Measurements from ENCODE around the gene DOCK4. TPM values are rescaled to one million over a fixed set of nuclear protein-coding genes. Genes with fewer than 3 reads are reported as not detected.

DOCK4 gene
- total and polyA plus RNA-seq, 2 of the 8 experiments (the other 6 are each of a cell fraction or from before 2014, with no cell fraction given): 5.1 to 23.6 TPM

DNA sequence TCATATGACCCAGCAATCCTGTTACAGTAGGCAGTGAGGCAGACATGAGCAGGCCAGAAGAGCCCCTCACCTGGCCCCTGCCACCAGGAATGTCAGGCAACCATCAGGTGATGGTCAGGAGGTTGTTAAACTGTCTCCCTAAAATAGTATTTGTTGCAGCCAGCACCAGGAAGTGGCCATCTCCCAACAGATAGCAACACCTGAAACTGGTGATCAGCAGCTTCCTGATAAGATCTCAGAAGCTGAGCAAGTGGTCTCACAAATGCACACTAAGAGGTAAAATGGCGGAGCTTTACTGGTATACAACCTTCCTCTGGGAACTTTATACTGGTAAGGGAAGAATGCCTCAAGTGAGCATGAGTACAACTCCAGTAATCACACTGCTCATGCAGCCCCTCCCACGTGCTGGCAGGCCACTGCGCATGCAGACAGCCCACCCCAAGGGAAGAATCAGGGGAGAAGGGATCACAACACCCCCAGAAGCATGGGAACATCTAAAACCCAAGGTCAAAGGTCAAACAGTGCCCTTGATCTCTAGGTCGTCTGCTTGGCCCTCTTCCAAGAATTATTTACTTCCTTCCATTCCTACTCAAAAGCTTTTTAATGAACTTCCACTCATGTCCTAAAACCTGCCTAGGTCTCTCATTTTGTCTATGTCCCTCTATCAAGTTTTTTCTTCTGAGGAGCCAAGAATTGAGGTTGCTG is 133.5 kb downstream of the DOCK4 start:
- Histone ChIP-seq H4K20me1 (replicated peaks in 1 of 2; ENCODE audit: control insufficient read depth in 1 of 2, insufficient read depth in 2 of 2, low read length in 2 of 2) (no peaks in the 10 kb centered on the region), H2BK20ac (ENCODE audit: low read length) (no peak overlapping the region), H4K91ac (replicated peaks; ENCODE audit: insufficient read length, low read length) (no peak overlapping the region), H2BK5ac (ENCODE audit: low read depth, low read length) (no peak overlapping the region), H3K23ac (ENCODE audit: insufficient read length) (no peak overlapping the region), H3K4me1 (replicated peaks in 1 of 4; ENCODE audit: control insufficient read depth in 3 of 4, insufficient read depth in 4 of 4, low read length in 3 of 4) (peaks cover 0 to 3% (median 0%) of the 10 kb centered on the region in 4 experiments; a peak in 1 of 7 replicates), H3K4me2 (ENCODE audit: insufficient read depth in 1 of 2, low read depth in 2 of 2, low read length in 2 of 2) (no peak overlapping the region), H3K23me2 (ENCODE audit: low read depth, low read length) (no peaks in the 10 kb centered on the region), H3K9ac (replicated peaks in 1 of 4; ENCODE audit: extremely low read depth in 1 of 4, low read depth in 3 of 4, low read length in 3 of 4) (no peak overlapping the region), H3K27me3 (replicated peaks in 1 of 4; ENCODE audit: control insufficient read depth in 3 of 4, extremely low read depth in 1 of 4, insufficient read depth in 3 of 4, low read length in 3 of 4) (no peaks in the 10 kb centered on the region), H4K5ac (ENCODE audit: insufficient read length, low read depth, low read length) (no peak overlapping the region), H3K4ac (replicated peaks; ENCODE audit: insufficient read length, low read depth, low read length) (no peak overlapping the region), H3K27ac (ENCODE audit: low read depth, low read length) (no peak overlapping the region), H2BK12ac (ENCODE audit: low read depth, low read length) (no peak overlapping the region), H3K9me3 (ENCODE audit: insufficient read depth in 2 of 2, low read depth in 1 of 2, low read length in 1 of 2) (no peaks in the 10 kb centered on the region), H3K79me2 (ENCODE audit: control insufficient read depth in 1 of 2, insufficient read depth in 2 of 2, low read length in 2 of 2) (0 out of 4 replicates have a peak, but pooled peaks cover 0 to 3% of the 10 kb centered on the region in 2 experiments), H3K36me3 (ENCODE audit: control insufficient read depth in 2 of 4, insufficient read depth in 4 of 4, low read length in 3 of 4) (no peaks in the 10 kb centered on the region), H2AK5ac (ENCODE audit: low read depth, low read length) (no peak overlapping the region), H4K8ac (ENCODE audit: extremely low read depth, insufficient read depth, low read length) (no peak overlapping the region), H3K79me1 (ENCODE audit: low read depth, low read length) (no peaks in the 10 kb centered on the region; the same call in 1 of the 2 replicates), H2BK120ac (replicated peaks; ENCODE audit: low read depth, low read length) (no peak overlapping the region), H2BK15ac (ENCODE audit: low read length) (no peak overlapping the region), H2AFZ (ENCODE audit: low read length) (no peak overlapping the region), H3K4me3 (ENCODE audit: extremely low read depth in 1 of 4, insufficient read depth in 2 of 4, low read depth in 3 of 4, low read length in 4 of 4) (no peak overlapping the region), H3K18ac (ENCODE audit: extremely low read depth, low read length) (no peak overlapping the region), H3K14ac (ENCODE audit: insufficient read length) (no peak overlapping the region), H3K56ac (replicated peaks; ENCODE audit: insufficient read length, low read depth, low read length) (no peak overlapping the region)
- ChIA-PET POLR2A (ENCODE audit: partially characterized antibody) (interaction anchor here (1.0 kb wide), 1 partner anchor 8 kb away, joined by 4 read pairs; no protein-coding TSS in a partner anchor), CTCF (ENCODE audit: partially characterized antibody) (interaction anchor here (0.6 to 1.2 kb wide), 2 partner anchors 31 to 103 kb away, joined by 3 read pairs; no protein-coding TSS in a partner anchor)
- DNase-seq (ENCODE audit: low read depth in 1 of 2, low spot score in 2 of 2): no peak
- WGBS, 2 experiments (ENCODE audit: extremely low coverage in 1 of 2, insufficient coverage in 1 of 2, insufficient read length in 1 of 2, insufficient replicate concordance in 2 of 2, low coverage in 1 of 2, low lambda C conversion rate in 2 of 2, missing lambda C conversion rate in 1 of 2): 86% methylated on average over 4 of the region's 4 CpGs; no CpG with 5 or more reads in 1 of the 2 experiments
- FAIRE-seq: no peak
- TF ChIP-seq SIN3A (conservative IDR thresholded peaks at IDR 0.05 in 1 of 2, IDR thresholded peaks at IDR 0.05 in 1 of 2; ENCODE audit: low read depth in 1 of 2, low read length in 2 of 2): no peak
- no peak for TF ChIP-seq RAD21 (IDR thresholded peaks at IDR 0.05 in 1 of 2, conservative IDR thresholded peaks at IDR 0.05 in 1 of 2; ENCODE audit: low read depth in 2 of 2, low read length in 2 of 2)
- TF ChIP-seq RXRA (IDR thresholded peaks at IDR 0.05; ENCODE audit: insufficient read depth, low read depth, low read length): no peak

Measured in H1 (cell line).